Mesenchymal stem cell (in vitro differentiated cells and primary cell): ENCODE data around the gene FAM221B.

Experiments
- DNase-seq: peaks from one replicate; pipeline ENCODE4 v3.0.0-alpha.2; 2013
- H2AFZ ChIP-seq: one replicate; pipeline ENCODE4 v1.6.1; 2013; ENCODE audit warnings: low read depth, mild to moderate bottlenecking, control low read depth, inconsistent platforms, low read length, moderate library complexity
- H2AK5ac ChIP-seq: 2 replicates; pipeline ENCODE4 v1.6.1; 2013; ENCODE audit warnings: low read length, moderate library complexity, mild to moderate bottlenecking, inconsistent platforms; ENCODE audit not compliant: severe bottlenecking
- H2BK120ac ChIP-seq: one replicate; pipeline ENCODE4 v1.6.1; 2013; ENCODE audit warnings: low read depth, mild to moderate bottlenecking, inconsistent platforms, low read length, moderate library complexity
- H2BK12ac ChIP-seq, 2 experiments: one replicate each; pipeline ENCODE4 v1.6.1; 2013; ENCODE audit warnings: inconsistent platforms in 2 of 2, low read length in 2 of 2, mild to moderate bottlenecking in 2 of 2, moderate library complexity in 2 of 2, control low read depth in 1 of 2
- H2BK15ac ChIP-seq: one replicate; pipeline ENCODE4 v1.6.1; 2013; ENCODE audit warnings: mild to moderate bottlenecking, low read depth, inconsistent platforms; ENCODE audit not compliant: poor library complexity, severe bottlenecking
- H2BK5ac ChIP-seq: 2 replicates; pipeline ENCODE4 v1.6.1; 2013; ENCODE audit warnings: low read depth, mild to moderate bottlenecking, low read length, control low read depth, inconsistent platforms; ENCODE audit not compliant: poor library complexity, severe bottlenecking
- H3K14ac ChIP-seq, 2 experiments: one replicate each; pipeline ENCODE4 v1.6.1; 2013; ENCODE audit warnings: inconsistent platforms in 2 of 2, low read length in 2 of 2, control low read depth in 1 of 2, mild to moderate bottlenecking in 1 of 2, moderate library complexity in 1 of 2
- H3K18ac ChIP-seq, 2 experiments: one replicate each; pipeline ENCODE4 v1.6.1; 2013; ENCODE audit warnings: inconsistent platforms in 2 of 2, low read length in 2 of 2, control low read depth in 1 of 2, low read depth in 1 of 2, mild to moderate bottlenecking in 1 of 2
- H3K23ac ChIP-seq, 2 experiments: one replicate each; pipeline ENCODE4 v1.6.1; 2013; ENCODE audit warnings: inconsistent platforms in 2 of 2, low read length in 2 of 2, mild to moderate bottlenecking in 2 of 2, moderate library complexity in 2 of 2, control low read depth in 1 of 2
- H3K27ac ChIP-seq: 2 replicates; pipeline ENCODE4 v1.5.1; 2013; ENCODE audit warnings: mild to moderate bottlenecking, moderate library complexity, low read length, control low read depth, inconsistent platforms; ENCODE audit not compliant: poor library complexity, severe bottlenecking
- H3K27me3 ChIP-seq, 2 experiments: 2 replicates each; pipeline versions ENCODE4 v1.6.1 to v1.7.0; 2013; ENCODE audit warnings: low read length in 2 of 2, mild to moderate bottlenecking in 2 of 2, moderate library complexity in 2 of 2, control low read depth in 1 of 2, inconsistent platforms in 1 of 2; ENCODE audit not compliant: control insufficient read depth in 1 of 2, insufficient read depth in 1 of 2
- H3K36me3 ChIP-seq, 2 experiments: 2 replicates each; pipeline versions ENCODE4 v1.6.1 to v1.7.0; 2013; ENCODE audit warnings: low read length in 2 of 2, control low read depth in 1 of 2, inconsistent platforms in 1 of 2, low read depth in 1 of 2, mild to moderate bottlenecking in 1 of 2; ENCODE audit not compliant: insufficient read depth in 2 of 2, control insufficient read depth in 1 of 2
- H3K4ac ChIP-seq, 2 experiments: one replicate each; pipeline ENCODE4 v1.6.1; 2013; ENCODE audit warnings: inconsistent platforms in 2 of 2, low read length in 2 of 2, mild to moderate bottlenecking in 2 of 2, moderate library complexity in 2 of 2, control low read depth in 1 of 2, low read depth in 1 of 2
- H3K4me1 ChIP-seq: 2 replicates; pipeline ENCODE4 v1.6.1; 2013; ENCODE audit warnings: low read depth, low read length, control low read depth; ENCODE audit not compliant: control insufficient read depth, insufficient read depth
- H3K4me2 ChIP-seq: 2 replicates; pipeline ENCODE4 v1.6.1; 2013; ENCODE audit warnings: low read length, mild to moderate bottlenecking, inconsistent platforms; ENCODE audit not compliant: poor library complexity, severe bottlenecking
- H3K4me3 ChIP-seq, 2 experiments: 2 replicates each; pipeline versions ENCODE4 v1.5.1 to v1.7.0; 2013; ENCODE audit warnings: low read length in 2 of 2, mild to moderate bottlenecking in 2 of 2, control low read depth in 1 of 2, low read depth in 1 of 2; ENCODE audit not compliant: insufficient read depth in 1 of 2
- H3K79me1 ChIP-seq: replicated peaks from 2 replicates; pipeline ENCODE4 v1.6.1; 2013; ENCODE audit warnings: mild to moderate bottlenecking, control low read depth, low read length, inconsistent platforms; ENCODE audit not compliant: poor library complexity, severe bottlenecking
- H3K9ac ChIP-seq: 2 replicates; pipeline ENCODE4 v1.7.0; 2013; ENCODE audit warnings: mild to moderate bottlenecking, low read length, moderate library complexity
- H3K9me3 ChIP-seq: 2 replicates; pipeline ENCODE4 v1.7.0; 2013; ENCODE audit warnings: mild to moderate bottlenecking, low read length; ENCODE audit not compliant: control insufficient read depth
- H4K8ac ChIP-seq: one replicate; pipeline ENCODE4 v1.6.1; 2013; ENCODE audit warnings: inconsistent platforms, mild to moderate bottlenecking, low read length, moderate library complexity
- H4K91ac ChIP-seq: one replicate; pipeline ENCODE4 v1.6.1; 2013; ENCODE audit warnings: mild to moderate bottlenecking, low read length, inconsistent platforms
- WGBS: methylation state at CpG from one replicate; pipeline ENCODE4 v1.1.7; 2013; ENCODE audit warnings: mixed read lengths; 5-methylcytosine and 5-hydroxymethylcytosine counted together

Gene FAM221B

GRCh38 chr9:35774907-35775635 is 53.5 kb downstream of the FAM221B start:
- peaks cover 4% of the 10 kb centered on the region for H3K79me1 ChIP-seq
- no peaks in the 10 kb centered on the region for H3K36me3 ChIP-seq
- no peak for DNase-seq
- H2BK12ac ChIP-seq, result no peak overlapping the region
- no peak overlapping the region for H2AK5ac ChIP-seq
- H3K9ac ChIP-seq, result no peak overlapping the region
- H3K4me1 ChIP-seq, result peaks cover 8% of the 10 kb centered on the region
- no peaks in the 10 kb centered on the region for H3K9me3 ChIP-seq
- H3K14ac ChIP-seq, result no peak overlapping the region
- H3K23ac ChIP-seq, result no peak overlapping the region
- H2BK5ac ChIP-seq, result no peak overlapping the region
- H3K27ac ChIP-seq, result no peak overlapping the region
- no peak overlapping the region for H4K91ac ChIP-seq
- H3K4me2 ChIP-seq, result no peak overlapping the region
- H3K18ac ChIP-seq, result peak overlapping the region in 1 of 2 experiments; percentile 41
- no peak overlapping the region for H4K8ac ChIP-seq
- H2BK120ac ChIP-seq, result no peak overlapping the region
- H2BK15ac ChIP-seq, result no peak overlapping the region
- H3K27me3 ChIP-seq, result peaks cover 4 to 16% of the 10 kb centered on the region in 2 experiments
- 60% methylated on average over 3 of the region's 7 CpGs for WGBS
- H2AFZ ChIP-seq, result no peak overlapping the region
- no peak overlapping the region for H3K4ac ChIP-seq
- no peak overlapping the region for H3K4me3 ChIP-seq

GRCh38 chr9:35771943-35772342 is 56.6 kb downstream of the FAM221B start:
- no peak overlapping the region for H3K9ac ChIP-seq
- no peak overlapping the region for H4K8ac ChIP-seq
- 88% methylated on average over 3 of the region's 3 CpGs for WGBS
- H2AFZ ChIP-seq, result no peak overlapping the region
- no peaks in the 10 kb centered on the region for H3K27me3 ChIP-seq
- H3K4me3 ChIP-seq, result no peak overlapping the region
- H3K4me1 ChIP-seq, result peaks cover 8% of the 10 kb centered on the region
- no peak for DNase-seq
- H3K36me3 ChIP-seq, result peaks cover 0 to 3% of the 10 kb centered on the region in 2 experiments
- no peak overlapping the region for H3K27ac ChIP-seq
- no peak overlapping the region for H3K14ac ChIP-seq
- H3K4ac ChIP-seq, result no peak overlapping the region
- H2BK5ac ChIP-seq, result no peak overlapping the region
- no peak overlapping the region for H2BK15ac ChIP-seq
- no peak overlapping the region for H2BK12ac ChIP-seq
- H3K18ac ChIP-seq, result no peak overlapping the region
- no peaks in the 10 kb centered on the region for H3K9me3 ChIP-seq
- no peak overlapping the region for H4K91ac ChIP-seq
- no peak overlapping the region for H3K23ac ChIP-seq
- H2AK5ac ChIP-seq, result no peak overlapping the region
- peaks cover 16% of the 10 kb centered on the region for H3K79me1 ChIP-seq
- H3K4me2 ChIP-seq, result no peak overlapping the region
- H2BK120ac ChIP-seq, result no peak overlapping the region

GRCh38 chr9:35771534-35771933 is 57.0 kb downstream of the FAM221B start:
- Histone ChIP-seq H3K4ac (no peak overlapping the region), H3K27ac (no peak overlapping the region), H3K23ac (no peak overlapping the region), H2BK120ac (no peak overlapping the region), H2BK15ac (no peak overlapping the region), H2AFZ (no peak overlapping the region), H3K4me2 (no peak overlapping the region), H3K79me1 (peaks cover 16% of the 10 kb centered on the region), H2BK12ac (no peak overlapping the region), H2AK5ac (no peak overlapping the region), H2BK5ac (no peak overlapping the region), H3K27me3 (no peaks in the 10 kb centered on the region), H3K4me3 (no peak overlapping the region), H4K91ac (no peak overlapping the region), H3K14ac (no peak overlapping the region), H4K8ac (no peak overlapping the region), H3K18ac (no peak overlapping the region), H3K9me3 (no peaks in the 10 kb centered on the region), H3K4me1 (peaks cover 8% of the 10 kb centered on the region), H3K9ac (no peak overlapping the region), H3K36me3 (peaks cover 0 to 3% of the 10 kb centered on the region in 2 experiments)
- no CpG with 5 or more reads among the region's 1 CpG for WGBS
- no peak for DNase-seq

- 83% methylated on average over 2 of the region's 4 CpGs for WGBS
Observed at GRCh38 chr9:35771075-35771433, 57.5 kb downstream of the FAM221B start.

More at GRCh38 chr9:35771075-35771433, 57.5 kb downstream of the FAM221B start:
- H3K4me3 ChIP-seq, result no peak overlapping the region
- no peak overlapping the region for H3K4ac ChIP-seq
- no peak overlapping the region for H4K91ac ChIP-seq
- no peak overlapping the region for H2AK5ac ChIP-seq
- H3K9me3 ChIP-seq, result no peaks in the 10 kb centered on the region
- no peak for DNase-seq
- no peak overlapping the region for H3K27ac ChIP-seq
- no peak overlapping the region for H2BK120ac ChIP-seq
- H3K4me1 ChIP-seq, result peaks cover 6% of the 10 kb centered on the region
- H3K23ac ChIP-seq, result no peak overlapping the region
- H3K4me2 ChIP-seq, result no peak overlapping the region
- H4K8ac ChIP-seq, result no peak overlapping the region
- H3K14ac ChIP-seq, result no peak overlapping the region
- no peak overlapping the region for H2BK15ac ChIP-seq
- no peak overlapping the region for H2AFZ ChIP-seq
- no peaks in the 10 kb centered on the region for H3K27me3 ChIP-seq
- peaks cover 16% of the 10 kb centered on the region for H3K79me1 ChIP-seq
- peaks cover 0 to 3% of the 10 kb centered on the region in 2 experiments for H3K36me3 ChIP-seq
- no peak overlapping the region for H2BK5ac ChIP-seq
- no peak overlapping the region for H3K9ac ChIP-seq
- H3K18ac ChIP-seq, result no peak overlapping the region
- no peak overlapping the region for H2BK12ac ChIP-seq
